NCI-H2171 treated with DMSO at 0.1 percent for 48 hours (cell line): ENCODE data around the gene PROX1.
A peak's percentile ranks its signal among the peaks of the same experiment; 100 is the strongest.

Experiments used
- DNase-seq: peaks from one replicate; lab custom pipeline; 2025; lab: John Stamatoyannopoulos, UW

PROX1 gene, protein sequence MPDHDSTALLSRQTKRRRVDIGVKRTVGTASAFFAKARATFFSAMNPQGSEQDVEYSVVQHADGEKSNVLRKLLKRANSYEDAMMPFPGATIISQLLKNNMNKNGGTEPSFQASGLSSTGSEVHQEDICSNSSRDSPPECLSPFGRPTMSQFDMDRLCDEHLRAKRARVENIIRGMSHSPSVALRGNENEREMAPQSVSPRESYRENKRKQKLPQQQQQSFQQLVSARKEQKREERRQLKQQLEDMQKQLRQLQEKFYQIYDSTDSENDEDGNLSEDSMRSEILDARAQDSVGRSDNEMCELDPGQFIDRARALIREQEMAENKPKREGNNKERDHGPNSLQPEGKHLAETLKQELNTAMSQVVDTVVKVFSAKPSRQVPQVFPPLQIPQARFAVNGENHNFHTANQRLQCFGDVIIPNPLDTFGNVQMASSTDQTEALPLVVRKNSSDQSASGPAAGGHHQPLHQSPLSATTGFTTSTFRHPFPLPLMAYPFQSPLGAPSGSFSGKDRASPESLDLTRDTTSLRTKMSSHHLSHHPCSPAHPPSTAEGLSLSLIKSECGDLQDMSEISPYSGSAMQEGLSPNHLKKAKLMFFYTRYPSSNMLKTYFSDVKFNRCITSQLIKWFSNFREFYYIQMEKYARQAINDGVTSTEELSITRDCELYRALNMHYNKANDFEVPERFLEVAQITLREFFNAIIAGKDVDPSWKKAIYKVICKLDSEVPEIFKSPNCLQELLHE

GRCh38 chr1:213987927-213988506 is at the start of gene PROX1:
TSS of gene PROX1 (plus strand) at chr1:213987973. CDS start at chr1:213996536, 8,563 bp downstream.
- DNase-seq = peak; percentile 93

DNA sequence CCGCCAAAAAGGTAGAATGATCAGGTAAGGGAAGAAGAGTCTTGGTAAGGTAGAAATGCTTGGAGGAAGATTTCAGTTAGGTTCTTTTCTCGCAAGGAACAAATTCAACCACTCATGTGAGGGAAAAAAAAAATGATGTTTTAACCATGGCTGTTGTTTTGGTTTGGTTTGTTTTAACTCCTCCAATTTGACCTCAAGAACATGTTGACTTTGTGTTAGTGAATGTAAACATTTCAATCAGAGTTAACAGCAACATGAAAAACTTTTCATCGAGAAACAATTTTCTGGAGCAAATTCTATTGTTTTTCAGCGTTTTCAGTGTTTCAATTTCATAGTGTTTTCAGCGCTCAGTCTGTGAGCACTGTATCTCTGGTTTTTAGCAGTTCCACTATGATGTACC is 49.0 kb upstream of the PROX1 start:
- no peak for DNase-seq

GRCh38 chr1:213939888-213940287 is 47.9 kb upstream of the PROX1 start:
- no peak for DNase-seq

- no peak for DNase-seq
These were observed 46.8 kb upstream of the PROX1 start for GRCh38 chr1:213940947-213941346.

DNA sequence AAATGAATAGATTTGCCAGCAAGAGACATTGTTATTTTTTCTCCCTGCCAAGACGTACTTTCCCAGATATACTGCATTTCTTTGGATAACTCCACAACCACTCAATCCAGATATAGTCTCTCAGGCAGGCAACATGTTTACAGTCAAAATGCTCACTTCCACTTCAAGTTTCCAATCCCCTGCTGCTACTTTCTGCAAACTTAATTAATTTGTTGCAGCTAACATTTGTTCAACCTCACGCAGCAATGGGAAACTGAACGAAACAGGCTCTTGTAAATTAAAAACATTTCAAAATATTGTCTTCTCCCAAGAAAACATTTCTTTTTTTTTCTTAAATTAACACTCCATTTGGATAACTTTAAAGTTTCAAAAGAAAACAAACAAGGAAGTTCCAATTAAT is 45.7 kb upstream of the PROX1 start:
- DNase-seq = no peak

- peak; percentile 62 for DNase-seq
These were observed 40.5 kb upstream of the PROX1 start for GRCh38 chr1:213947200-213947801.

- DNase-seq = peak; percentile 10
These were observed 35.9 kb upstream of the PROX1 start for GRCh38 chr1:213951876-213952275.

DNA sequence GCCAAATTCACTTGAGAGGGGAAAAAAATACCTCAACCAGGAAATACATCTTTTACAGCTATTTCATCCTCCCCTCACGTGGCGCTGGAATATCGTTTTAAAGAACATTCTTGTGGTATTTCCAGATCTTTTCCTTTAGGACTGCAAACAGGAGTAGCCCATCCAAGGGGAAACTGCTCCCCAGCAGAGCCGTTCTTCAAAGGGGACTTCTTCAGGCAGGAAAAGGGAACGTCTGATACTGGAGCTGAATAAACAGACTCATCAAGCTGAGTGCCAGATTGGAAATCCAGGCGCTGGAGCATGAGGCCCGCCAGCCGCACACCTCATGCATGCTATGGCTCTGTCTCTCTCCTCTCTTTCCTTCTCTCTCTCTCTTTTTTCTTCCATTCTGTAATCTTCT is 34.0 kb upstream of the PROX1 start:
- DNase-seq = no peak

DNA sequence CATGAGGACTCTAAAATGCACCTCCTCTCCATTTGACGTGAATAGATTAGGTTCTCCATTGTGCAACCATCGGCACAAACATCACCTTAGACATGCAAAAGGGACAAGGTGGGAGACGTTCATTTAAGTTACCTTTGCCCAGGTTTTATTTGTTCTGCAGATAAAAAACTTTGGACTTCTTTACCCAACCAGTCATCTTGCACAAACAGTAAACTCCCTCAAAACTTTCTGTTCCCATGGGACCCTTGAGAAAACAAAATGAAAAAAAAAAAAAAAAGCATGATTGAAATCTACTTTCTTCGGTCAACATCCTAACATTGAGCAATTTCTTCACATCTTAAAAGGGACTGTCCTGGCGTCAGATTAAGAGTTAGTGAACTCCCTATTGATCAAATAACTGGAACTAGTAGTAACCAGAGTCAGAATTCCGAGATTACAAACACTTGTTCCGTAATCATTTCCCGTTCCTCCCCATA is 31.4 kb upstream of the PROX1 start:
- DNase-seq = no peak

DNA sequence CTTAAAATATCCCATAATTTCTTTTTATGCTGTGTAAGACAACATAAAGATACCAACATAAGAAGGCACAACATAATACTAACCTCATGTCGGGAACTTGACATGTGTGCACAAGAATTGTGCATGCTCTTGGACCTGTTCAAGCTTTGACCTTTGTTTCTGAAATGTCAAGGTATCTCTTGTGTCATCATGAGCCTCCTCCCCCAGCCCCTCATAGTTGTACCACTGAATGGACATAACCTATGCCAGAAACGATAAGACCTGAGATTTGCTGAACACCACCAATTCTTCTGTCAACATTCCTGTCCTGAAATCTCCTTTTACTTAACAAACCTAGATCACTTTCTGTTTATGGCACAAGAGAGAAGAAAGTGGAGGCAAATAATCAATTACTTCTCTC is 29.4 kb upstream of the PROX1 start:
- DNase-seq = no peak

DNA sequence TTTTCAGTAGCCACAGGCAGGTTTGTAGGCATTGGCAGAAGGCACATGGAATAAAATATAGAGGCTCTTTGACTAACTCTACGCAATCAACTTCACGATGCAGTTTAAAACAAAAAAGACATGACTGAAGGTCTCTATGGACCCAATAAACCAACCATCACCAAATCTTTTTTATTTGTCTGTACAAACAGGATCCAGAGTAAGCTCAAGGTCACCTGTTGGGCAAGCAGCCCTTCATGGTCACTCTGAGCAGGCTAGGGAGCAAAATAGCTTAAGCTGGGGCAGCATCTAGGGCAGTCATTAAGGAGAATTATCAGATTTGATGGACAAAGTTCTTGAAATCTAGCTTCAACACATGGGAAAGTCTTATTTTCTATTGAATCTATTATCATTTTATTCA is 26.8 kb upstream of the PROX1 start:
- no peak for DNase-seq

- no peak for DNase-seq
These were observed 25.3 kb upstream of the PROX1 start for GRCh38 chr1:213962508-213962907.

- no peak for DNase-seq
These were observed 21.7 kb upstream of the PROX1 start for GRCh38 chr1:213966122-213966521.

GRCh38 chr1:213968146-213968825 is 19.5 kb upstream of the PROX1 start:
- DNase-seq = no peak

DNA sequence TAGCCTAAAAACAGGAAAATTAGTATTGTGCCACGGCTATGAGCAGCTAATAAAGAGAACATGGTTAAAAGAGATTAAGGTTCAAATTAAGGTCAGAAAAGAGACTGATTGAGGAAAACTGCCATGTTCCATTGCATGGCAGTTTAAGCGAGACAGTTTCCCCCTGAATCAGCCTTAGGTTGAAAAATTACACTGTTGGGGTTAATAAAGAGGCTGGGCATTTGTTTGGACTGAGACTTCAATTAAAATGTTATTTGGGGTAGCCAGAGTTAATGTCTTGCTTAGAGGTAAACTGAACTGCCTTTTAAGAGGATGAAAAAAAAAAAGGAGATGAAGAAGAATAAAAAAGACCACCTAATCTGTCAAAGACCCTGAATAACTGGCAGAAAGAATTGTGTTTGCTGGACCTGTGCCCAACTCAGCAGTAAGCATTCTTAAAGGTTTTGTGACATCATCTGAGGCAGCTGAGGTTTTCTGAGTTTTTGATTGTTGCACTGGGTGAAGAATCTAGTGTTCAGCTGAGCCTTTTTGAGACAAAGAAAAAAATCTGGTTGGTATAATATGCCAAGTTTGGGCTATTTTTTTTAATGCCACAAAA is 17.7 kb upstream of the PROX1 start:
- no peak for DNase-seq

DNA sequence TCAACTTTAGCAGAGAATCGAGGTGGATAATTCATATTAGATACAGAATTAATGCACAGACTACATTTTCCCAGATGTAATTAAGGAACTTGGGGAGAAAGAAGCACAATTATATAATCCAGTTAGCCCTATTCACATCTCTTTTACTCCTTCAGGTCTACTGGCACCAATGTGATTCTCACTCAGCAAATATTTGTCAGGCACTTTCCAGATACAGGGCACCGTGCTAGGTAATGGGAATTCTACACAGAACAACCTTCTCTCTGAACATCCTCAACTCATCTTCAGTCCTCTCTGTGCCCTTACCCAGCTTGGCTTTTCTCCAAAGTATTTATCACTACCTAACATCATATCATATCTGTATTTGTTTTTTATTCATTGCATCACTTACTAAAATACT is 15.6 kb upstream of the PROX1 start:
- DNase-seq = no peak

GRCh38 chr1:213973129-213973528 is 14.6 kb upstream of the PROX1 start:
- no peak for DNase-seq

GRCh38 chr1:213976665-213977485 is 10.9 kb upstream of the PROX1 start:
- DNase-seq = no peak

DNA sequence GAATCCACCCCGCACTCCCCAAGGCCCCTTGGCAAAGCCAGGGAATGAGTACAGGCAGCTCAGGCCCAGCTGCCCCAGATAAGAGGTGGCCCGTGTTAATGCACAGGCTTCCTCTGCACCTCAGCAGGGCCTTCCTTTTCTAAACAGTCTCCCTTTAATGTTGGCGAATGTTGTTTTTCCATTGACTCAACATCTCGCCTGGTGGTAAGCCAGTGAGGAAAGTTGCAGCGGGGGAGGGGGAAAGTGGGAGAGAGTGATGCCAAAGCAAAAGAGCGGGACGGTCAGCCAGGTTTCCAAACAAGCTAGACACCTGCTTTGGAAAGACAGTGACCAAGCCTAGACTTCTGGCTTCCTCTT is 10.3 kb upstream of the PROX1 start:
- no peak for DNase-seq

- DNase-seq = no peak
These were observed 9.9 kb upstream of the PROX1 start for GRCh38 chr1:213977909-213978308.
